Embryonic facial prominence (tissue), 1 donor: Measurements from ENCODE around the gene RUSF1.
"Not testable (repeated sequence)": the region's sequence is repeated elsewhere in the genome, so short reads cannot be mapped to it uniquely, and the experiment has no call there.

ENCODE experiments used
- DNase-seq: peaks from one replicate; pipeline ENCODE4 v3.0.0-alpha.2; 2016; ENCODE audit errors: extremely low spot score

Gene RUSF1

GRCh38 chr16:31517800-31518402 is 9.7 kb upstream of the RUSF1 start:
- no peak for DNase-seq

GRCh38 chr16:31513884-31514283 is 5.7 kb upstream of the RUSF1 start:
- DNase-seq, result no peak

- DNase-seq, result no peak
Measured at GRCh38 chr16:31513126-31513525, 4.9 kb upstream of the RUSF1 start.

GRCh38 chr16:31508706-31509195 is 560 bp upstream of the RUSF1 start:
- DNase-seq, result peak; percentile 42

DNA sequence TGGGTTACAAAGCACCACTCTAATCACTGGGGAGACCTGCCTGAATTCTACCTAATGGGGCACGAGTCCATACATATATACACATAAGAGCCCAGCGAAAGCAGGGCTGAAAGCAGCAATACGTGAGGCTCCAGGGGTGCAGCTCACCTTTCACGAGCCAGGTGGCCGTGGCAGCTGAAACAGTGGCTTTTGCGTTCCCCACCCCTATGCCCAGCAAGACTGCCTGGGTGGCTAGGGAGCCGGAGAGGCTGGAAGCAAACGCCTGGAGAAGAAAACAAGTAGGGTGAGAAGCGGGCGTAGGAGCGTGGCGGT is 618 bp downstream of the RUSF1 start:
- DNase-seq, result no peak

GRCh38 chr16:31505483-31505882 is 2.7 kb downstream of the RUSF1 start:
- DNase-seq, result no peak

DNA sequence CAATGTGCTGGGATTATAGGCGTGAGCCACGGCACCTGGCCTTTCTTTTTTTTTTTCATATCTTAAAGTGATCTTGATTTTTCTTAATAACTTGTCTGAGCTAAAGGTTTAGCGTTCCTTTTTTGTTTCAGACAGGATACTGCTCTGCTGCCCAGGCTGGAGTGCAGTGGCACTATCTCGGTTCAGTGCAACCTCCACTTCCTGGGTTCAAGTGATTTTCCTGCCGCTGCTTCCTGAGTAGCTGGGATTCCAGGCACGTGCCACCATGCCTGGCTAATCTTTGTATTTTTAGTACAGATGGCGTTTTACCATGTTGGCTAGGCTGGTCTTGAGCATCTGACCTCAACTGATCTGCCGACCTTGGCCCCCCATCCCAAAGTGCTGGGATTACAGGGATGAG is 4.0 kb downstream of the RUSF1 start:
- no peak for DNase-seq

- not testable (repeated sequence) for DNase-seq
Measured at GRCh38 chr16:31503555-31503954, 4.6 kb downstream of the RUSF1 start.

- DNase-seq, result no peak
Measured at GRCh38 chr16:31502981-31503380, 5.2 kb downstream of the RUSF1 start.

- DNase-seq, result no peak
Measured at GRCh38 chr16:31501966-31502348, 6.2 kb downstream of the RUSF1 start.

GRCh38 chr16:31501226-31501965 is 6.8 kb downstream of the RUSF1 start:
- no peak for DNase-seq

- DNase-seq, result no peak
Measured at GRCh38 chr16:31499928-31500327, 8.3 kb downstream of the RUSF1 start.

GRCh38 chr16:31498493-31498892 is 9.7 kb downstream of the RUSF1 start:
- DNase-seq, result no peak

GRCh38 chr16:31496670-31497069 is 11.5 kb downstream of the RUSF1 start:
- no peak for DNase-seq

DNA sequence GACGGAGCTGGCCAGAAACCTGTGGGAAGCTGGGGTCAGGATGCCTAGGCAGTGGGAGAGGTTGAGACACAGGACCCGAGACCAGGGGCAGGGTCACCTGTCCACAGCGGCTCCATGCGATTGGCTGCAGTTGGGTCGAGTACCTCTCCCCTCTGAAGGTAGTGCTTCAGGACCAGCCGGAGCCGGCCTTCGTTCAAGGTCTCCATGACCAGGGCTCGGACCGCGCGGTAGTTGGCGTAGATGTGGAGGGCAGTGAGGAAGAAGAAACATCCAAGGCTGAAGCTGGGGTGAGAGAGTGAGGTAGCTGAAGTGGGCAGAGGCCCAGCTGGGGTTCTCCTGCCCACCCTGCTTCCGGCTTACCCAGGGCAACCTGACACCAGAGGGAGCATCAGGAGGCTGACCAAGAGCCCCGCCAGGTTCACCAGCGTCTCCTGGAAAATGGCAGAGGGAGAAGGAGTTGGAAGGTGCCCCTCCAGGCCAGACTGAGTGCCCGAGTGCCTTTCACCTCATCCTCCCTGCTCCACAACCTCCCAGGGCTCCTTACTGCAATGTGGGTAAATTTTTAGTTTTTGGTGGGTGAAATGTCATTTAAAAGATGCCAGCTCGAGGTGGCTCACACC is 14.6 kb downstream of the RUSF1 start:
- DNase-seq, result no peak

DNA sequence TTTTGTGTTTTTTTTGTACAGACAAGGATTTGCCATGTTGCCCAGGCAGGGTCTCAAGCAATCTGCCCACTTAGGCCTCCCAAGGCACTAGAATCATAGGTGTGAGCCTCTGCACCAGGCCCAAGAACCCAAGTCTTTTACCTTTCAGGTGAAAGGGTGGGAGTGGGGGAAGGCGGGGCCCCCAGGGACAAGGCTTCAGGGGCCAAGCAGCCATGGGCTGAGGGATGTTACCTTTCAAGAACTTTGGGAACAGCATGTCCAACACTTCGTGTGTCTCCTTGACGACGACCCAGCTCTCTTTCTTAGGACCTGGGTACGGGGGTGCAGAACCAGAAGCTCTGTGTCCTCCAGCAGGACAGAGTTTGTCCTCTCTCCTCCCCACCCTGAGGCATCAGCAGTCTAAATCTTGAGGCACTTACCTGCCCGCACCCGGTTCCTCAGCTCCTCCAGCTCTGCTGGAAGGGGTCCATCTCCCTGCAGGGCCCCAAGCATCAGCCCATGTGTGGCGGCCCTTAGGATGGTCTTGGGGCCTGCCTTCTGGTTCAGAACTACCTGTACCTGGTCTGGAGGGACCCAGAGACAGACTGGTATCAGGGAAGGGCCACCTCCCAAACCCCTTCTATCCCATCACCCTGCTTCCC is 16.3 kb downstream of the RUSF1 start:
- DNase-seq, result no peak

GRCh38 chr16:31489616-31490584 is 18.3 kb downstream of the RUSF1 start:
- DNase-seq, result no peak

GRCh38 chr16:31489298-31489564 is 19.0 kb downstream of the RUSF1 start:
- no peak for DNase-seq

DNA sequence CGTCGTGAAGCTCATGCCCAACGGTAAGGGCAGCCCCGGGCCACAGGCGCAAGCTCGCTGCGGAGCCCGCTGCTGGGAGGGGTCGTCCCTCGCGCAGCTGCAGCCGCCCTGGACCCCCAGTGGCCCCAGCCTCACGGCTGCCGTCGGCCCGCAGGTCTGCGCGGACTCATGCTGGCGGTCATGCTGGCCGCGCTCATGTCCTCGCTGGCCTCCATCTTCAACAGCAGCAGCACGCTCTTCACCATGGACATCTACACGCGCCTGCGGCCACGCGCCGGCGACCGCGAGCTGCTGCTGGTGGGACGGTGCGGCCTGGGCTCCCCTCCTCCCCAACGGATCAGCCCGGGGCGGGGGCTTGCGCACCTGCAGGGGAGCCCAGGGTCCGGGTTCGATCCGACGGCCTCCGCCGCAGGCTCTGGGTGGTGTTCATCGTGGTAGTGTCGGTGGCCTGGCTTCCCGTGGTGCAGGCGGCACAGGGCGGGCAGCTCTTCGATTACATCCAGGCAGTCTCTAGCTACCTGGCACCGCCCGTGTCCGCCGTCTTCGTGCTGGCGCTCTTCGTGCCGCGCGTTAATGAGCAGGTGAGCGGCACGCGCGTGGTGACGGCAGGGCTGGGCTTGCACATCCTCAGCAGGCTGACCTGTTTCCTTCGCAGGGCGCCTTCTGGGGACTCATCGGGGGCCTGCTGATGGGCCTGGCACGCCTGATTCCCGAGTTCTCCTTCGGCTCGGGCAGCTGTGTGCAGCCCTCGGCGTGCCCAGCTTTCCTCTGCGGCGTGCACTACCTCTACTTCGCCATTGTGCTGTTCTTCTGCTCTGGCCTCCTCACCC is 19.5 kb downstream of the RUSF1 start:
- DNase-seq, result no peak

DNA sequence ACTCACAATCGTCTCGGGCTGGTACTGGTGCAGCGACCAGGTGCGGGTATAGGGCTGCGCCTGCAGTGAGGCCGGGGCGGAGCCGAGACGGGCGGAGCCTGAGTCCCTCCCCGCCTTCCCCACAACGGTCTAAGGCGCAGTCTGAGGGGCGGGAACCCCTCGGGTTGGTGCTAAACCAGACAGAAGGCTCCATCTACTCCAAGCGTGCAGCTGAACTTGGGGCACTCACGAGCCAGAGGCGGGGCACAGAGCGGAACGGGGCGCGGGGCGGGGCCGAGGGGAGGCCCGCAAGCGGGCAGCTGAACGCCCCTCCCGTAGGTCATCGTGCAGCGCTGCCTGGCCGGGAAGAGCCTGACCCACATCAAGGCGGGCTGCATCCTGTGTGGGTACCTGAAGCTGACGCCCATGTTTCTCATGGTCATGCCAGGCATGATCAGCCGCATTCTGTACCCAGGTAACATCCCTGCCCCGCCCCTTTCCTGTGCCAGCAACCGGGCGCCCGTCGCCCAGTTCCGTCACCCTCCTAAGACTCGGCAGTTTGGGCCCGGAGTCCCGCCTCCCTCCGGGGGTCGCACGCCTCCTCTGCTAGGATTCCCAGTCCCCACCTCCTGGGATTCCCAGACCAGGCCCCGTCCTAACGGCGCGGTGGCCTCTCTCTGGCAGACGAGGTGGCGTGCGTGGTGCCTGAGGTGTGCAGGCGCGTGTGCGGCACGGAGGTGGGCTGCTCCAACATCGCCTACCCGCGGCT is 20.3 kb downstream of the RUSF1 start:
- no peak for DNase-seq
